GM18868 (cell line): Measurements from ENCODE around the gene RSPO3.
"Not testable (repeated sequence)": the region's sequence is repeated elsewhere in the genome, so short reads cannot be mapped to it uniquely, and the experiment has no call there.

ENCODE experiments used
- ATAC-seq: cut with Tn5 transposase; IDR thresholded peaks from one replicate; pipeline ENCODE4 v1.9.1; 2021; ENCODE audit warnings: mild to moderate bottlenecking, moderate library complexity; ENCODE audit not compliant: unreplicated experiment

The RSPO3 gene, protein sequence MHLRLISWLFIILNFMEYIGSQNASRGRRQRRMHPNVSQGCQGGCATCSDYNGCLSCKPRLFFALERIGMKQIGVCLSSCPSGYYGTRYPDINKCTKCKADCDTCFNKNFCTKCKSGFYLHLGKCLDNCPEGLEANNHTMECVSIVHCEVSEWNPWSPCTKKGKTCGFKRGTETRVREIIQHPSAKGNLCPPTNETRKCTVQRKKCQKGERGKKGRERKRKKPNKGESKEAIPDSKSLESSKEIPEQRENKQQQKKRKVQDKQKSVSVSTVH

DNA sequence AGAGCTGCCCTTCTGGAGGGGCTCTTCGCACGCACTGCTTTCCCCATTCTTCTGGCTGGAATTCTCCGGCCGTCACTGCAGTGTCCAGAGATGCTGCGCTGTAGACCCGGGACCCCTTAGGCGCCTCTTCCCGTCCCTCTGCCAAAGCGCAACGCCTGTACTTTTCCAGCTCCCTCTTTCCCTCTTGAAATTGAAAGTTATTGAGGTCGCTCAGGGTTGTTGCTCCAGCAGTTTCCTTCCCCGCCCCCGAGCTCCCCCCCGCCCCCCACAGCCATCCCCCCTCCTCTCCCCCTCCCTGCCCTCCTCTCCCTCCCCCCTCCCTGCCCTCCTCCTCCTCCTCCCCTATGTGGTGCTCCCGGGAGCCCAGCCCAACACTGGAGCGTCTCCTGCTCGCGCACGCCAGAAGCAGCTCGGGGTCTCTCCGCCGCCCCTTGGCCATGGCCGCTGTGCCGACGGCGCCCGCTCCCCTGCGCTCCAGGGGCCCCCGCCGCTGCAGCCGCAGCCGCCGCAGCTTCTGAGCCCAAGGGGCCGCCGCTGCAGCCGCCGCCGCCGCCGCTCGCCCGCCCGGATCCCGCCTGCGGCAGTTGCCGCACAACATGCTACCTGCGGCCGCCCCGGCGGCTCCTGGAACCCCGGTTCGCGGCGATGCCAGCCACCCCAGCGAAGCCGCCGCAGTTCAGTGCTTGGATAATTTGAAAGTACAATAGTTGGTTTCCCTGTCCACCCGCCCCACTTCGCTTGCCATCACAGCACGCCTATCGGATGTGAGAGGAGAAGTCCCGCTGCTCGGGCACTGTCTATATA, at the start of gene RSPO3:
Gene RSPO3 (plus strand): TSS at position 374 of the 804 bp plus-strand sequence. CDS start 522 bp downstream, outside the sequence.
- peak; percentile 19 for ATAC-seq

DNA sequence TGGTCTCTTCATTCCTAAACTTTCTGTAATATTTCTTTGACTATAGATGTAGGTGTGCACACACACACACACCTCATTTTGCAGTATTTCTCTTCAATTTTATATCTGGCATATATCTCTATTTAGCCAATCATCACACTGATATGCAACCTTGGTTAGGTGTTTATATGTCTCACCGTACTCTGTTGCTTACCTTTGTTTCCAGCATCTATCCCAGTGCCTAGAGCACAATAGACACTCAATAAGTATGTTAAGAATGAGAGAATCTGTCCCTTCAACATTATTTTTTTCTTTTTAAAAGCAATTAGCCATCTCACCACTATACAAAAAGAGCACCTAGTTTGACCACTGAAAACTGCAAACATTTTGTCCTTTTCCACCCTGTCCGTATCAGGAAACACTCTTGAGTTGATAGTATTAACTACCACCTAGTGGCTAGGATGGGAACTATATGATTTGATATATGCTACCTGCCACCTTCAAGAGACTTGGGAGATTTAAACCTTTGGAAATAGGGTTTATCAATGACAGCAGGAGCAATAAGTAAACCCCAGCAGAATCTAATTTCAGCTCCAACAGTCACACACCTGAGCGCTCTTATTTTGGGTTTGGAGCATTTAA, 48.7 kb upstream of the RSPO3 start:
- peak; percentile 73 for ATAC-seq

DNA sequence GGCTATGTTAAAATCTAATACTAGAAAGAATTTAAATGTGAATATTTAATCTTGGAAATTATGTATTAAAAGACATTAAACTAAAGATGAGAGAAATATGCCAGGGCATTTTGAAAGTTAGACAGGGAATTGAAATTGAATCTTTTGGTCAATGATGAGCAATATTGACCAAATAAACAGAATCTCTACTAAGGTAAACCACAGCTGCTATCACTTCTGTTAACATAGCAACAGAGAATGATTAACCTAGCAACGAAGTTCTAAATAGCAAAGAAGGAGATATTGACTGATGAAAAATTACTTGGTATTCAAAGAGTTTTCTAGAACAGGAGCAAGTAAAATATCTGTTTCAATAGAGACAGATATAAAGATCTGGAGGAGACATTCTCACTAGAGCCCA, 45.2 kb upstream of the RSPO3 start:
- no peak for ATAC-seq

DNA sequence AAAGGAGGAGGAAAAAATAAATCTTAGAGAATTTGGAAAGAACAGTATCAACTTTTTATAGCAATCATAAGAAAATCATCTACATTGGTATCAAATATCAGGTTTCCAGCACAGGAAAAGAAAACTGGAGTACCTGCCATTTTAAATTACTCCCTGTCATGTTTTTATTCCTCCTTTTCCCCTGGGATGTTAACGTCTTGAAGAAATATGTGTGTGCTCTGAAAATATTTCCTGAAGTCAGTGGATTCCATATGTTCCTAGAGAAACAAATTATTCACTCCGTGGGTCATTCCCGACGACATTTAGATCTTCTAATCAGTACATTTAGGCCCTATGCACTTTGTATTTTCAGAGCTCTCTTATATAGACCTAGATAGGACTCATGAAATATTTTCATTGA, 42.0 kb upstream of the RSPO3 start:
- ATAC-seq, result no peak

DNA sequence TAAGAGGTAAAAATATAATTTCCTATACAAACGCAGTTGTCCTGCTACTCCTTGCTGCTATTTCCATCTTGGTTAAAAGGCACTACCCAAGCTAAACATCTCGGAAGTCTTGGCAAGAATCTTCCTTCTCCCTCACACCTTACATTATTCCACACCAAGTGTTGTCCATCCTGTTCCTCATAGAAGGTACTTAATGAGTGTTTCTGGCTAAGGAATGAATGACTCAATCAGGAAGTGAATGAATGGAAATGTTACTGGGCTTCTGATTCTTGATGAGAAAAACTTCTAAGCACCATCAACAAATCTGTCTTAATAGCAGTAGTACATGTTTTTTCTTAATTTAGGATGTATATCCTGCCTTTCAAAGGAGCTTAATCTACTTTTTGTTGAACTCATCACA, 40.6 kb upstream of the RSPO3 start:
- no peak for ATAC-seq

DNA sequence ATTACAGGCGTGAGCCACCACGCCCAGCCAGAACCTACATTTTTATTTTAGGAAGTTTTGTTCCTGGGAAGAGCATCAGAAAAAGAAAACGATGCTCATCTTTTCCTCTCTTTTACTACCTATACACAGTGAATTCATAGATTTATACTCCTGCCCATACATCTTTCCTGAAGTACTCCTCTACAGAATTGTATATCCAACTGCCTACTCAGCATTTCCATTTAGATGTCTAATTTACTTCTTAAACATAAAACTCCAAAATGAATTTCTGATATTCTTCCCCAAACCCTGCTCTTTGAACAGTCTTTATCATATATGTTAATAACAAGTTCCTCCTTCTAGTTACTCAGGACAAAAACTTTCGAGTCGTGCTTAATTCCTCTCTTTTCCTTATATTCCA, 39.8 kb upstream of the RSPO3 start:
- ATAC-seq, result no peak

DNA sequence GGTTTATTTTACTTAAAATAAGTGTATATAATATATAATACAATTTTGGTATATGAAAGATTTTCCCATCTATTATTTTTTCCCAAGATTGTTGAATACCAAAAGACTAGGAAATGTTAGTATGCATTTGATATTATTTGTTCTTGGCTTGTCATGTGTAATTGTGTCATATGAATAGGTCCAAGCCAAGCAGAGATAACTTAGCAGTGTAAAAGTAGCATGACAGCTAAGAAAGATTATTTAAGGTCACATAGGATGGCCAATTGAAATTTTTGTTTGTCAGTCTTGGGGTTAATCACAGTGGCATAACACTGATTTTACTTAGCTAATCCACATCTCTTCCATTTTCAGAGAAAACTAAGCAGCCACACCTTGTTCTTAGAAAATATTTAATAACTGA, 38.8 kb upstream of the RSPO3 start:
- ATAC-seq, result no peak

DNA sequence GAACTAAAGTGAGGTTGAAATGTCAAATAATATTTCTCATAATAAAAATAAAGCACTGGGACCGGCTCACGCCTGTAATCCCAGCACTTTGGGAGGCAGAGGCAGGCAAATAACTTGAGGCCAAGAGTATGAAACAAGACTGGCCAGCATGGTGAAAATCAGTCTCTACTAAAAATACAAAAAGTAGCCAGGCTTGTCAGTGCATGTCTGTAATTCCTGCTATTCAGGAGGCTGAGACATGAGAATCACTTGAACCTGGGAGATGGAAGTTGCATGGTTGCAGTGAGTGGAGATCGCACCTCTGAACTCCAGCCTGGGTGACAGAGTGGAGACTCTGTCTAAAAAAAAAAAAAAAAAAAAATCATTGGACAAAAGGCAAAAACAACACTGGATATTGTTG, 38.4 kb upstream of the RSPO3 start:
- no peak for ATAC-seq

DNA sequence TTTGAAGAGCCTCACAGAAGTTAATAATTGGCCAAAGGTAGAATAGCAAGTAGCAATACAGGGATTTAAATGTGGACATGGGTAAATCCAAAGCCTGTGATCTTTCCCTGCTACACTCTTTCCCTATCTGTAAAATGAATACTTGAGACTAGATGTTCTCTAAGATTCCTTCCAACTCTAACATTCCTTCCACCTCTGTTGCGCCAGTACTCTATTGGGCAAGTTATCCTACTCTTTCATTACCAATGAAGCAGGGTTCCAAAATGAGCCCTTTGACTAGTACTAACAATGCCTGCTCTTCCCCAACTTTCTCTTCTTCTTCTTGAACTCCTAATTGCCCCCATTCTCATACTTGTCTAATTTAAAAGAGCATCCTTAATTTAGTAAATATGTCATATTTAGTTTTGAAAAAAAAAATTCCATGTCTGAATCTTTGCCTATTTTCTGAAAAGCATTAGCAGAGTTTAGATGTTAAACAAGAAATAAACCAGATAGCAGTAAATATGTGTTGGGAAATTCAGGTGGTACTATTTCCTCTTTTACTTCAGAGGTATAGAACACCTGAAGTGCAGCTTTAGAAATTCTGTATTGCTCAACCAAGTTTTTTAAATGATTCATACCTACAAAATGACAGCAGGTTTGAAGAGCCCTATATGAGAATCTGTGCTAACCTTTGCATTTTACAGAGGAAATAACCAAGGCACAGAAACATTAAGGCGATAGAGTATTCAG, 35.1 kb upstream of the RSPO3 start:
- no peak for ATAC-seq

DNA sequence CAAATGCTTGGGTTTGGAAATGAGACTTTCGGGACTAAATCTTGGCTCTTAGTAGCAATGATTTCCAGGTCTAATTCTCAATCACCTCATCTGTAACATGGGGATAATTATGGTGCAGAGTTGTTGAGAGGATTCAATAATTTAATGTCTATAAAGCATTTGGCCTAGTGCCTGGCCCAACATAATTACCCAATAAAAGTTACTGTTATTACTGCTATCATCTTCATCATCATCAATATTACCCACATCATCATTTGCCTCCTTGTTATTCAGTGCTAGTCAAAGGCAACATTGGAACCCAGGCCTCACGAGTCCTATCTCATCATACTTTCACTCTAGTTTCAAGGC, 34.5 kb upstream of the RSPO3 start:
- ATAC-seq, result no peak

DNA sequence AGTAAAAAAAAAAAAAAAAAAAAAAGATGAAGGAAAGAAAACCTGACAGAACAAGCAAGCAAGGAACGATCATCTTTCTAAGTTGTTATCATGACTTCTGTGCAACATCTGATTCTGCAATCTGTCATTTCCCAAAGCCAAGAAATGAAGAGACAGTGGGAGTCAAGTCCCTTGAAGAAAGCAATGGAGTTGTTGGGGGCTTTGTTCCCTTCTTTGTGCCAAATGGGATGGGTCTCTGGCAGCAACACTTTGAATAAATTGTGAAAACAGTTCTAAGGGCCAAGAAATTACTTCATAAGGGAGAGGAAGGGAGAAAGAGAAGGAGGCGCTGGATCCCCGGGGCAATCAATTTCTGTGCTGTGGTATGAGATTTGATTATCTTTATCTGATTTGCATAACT, 33.3 kb upstream of the RSPO3 start:
- no peak for ATAC-seq

DNA sequence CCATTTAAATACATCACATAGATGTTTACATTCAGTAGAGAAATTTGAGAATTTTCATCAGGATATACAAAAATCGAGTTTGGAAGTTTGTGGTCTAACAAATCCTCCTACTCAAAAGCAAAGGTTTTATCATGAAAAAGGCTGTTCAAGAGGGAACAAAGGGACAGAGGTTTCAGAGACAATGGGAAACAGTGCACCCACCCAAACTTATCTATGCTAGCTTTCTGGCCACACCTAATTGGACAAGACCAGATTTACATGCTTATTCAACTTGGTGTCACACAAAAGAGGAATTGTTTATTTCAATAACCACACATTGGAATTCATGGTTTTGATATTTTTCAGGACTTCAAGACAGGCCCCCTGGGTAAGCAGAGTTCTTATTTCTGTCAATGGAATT, 28.4 kb upstream of the RSPO3 start:
- no peak for ATAC-seq

DNA sequence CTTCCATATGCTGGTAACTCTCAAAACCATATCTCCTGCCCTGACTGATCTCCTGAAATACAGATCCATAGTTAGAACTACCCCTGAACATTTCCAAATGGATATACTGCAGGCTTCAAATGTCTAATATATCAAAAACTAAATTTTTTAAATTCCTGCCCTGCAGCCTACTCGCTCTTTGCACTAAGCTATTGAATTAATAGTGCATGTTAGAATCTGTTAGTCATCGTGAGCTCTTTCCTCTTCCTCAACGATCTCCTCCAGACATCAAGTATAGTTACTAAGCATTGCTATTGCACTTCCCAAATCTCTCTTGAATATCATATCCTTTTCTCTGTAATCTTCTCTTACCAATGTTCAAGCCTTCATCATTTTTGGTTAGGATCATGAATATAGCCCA, 26.0 kb upstream of the RSPO3 start:
- no peak for ATAC-seq

DNA sequence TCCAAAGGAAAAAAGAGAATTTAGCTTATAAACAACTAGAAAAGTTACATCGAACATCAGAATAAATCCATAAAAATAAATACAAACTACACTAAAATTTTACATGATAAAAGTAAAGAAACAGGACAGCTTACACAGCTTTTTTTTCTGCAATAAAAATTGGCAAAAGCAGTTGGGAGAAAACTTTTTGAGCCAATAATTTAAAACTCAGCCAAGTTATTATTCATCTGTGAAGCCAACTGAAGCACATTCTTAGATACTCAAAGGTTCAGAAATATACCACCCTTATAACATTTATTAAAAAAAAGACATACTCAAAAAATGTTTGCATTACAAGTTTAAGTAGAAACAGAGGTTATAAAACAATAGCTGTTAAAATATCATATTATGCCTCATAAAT, 23.7 kb upstream of the RSPO3 start:
- no peak for ATAC-seq

DNA sequence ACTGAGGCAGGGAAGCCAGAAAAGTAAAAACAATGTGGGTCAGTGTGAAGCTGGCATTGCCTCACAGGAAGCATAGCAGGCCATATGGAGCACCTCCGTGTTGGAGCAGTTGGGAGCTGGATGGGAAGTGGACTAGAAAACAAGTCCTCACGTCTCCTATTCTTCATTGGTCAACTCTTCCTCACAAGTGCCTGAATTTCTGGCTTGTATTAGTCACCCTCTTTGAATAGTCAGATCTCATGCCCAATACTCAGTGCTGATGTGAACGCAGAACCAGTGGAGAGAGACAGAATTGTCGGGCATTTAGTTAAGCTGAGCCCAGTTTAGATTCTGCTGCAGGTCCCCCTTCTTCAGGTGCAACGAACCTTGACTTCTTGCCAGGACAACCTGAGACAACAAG, 22.3 kb upstream of the RSPO3 start:
- ATAC-seq, result no peak

DNA sequence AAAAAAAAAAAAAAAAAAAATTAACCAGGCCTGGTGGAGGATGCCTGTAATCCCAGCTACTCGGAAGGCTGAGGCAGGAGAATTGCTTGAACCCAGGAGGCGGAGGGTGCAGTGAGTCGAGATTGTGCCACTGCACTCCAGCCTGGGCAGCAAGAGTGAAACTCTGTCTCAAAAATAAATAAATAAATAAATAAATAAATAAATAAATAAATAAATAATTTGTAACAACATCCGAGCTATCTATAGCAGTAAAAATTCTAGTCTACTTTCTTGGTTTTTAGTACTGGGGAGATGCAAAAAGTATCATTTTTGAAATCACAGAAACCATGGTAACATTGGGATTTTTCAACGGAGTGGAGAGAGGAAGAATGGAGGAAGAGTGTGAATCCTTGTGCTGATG, 21.0 kb upstream of the RSPO3 start:
- ATAC-seq, result not testable (repeated sequence)

DNA sequence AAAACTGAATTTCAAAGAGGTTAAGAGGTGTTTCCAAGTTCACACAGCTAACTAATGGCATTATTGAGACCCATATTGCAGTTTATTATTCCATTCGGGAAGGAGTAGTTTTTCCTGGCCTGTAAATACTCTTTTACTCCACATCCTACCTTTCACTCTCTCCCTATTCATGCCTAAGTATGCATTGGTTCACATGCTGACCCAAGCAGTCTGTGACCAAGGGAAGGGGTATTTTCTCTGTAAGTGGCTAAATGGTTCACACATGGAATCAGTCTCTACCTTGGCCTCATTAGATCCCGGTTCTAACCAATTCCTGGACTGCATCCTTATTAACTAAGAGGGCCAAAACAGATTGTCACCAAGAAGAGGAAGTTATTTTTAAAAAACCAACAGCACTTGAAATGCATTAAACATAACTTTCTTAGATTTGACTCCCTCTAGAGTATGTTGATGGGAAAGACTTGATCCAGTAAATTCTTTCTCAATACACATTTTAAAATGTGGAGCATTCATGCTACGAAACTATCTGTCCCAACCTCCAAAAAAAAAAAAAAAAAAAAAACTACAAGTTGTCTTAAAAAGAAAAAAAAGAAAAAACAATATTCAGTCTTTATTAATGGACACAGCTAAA, 17.8 kb upstream of the RSPO3 start:
- ATAC-seq, result no peak

DNA sequence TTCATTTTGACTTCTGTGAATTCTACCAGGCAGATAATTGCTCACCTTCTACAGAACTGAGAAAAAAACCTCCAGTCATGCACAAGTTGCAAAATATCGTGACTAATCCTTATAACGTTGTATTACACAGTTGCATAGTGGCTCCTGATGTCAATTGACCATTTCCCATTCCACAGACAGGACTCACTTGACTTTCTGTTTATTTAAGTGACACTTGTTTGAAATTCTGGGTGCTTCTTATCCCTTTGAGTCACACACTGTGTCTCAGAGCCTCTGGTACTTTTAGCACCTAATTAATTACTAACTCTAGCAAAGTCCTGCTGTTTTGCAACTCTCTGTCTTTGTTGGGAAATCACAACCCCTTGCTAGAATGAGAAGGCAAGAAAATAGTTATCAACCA, 16.2 kb upstream of the RSPO3 start:
- ATAC-seq, result no peak

DNA sequence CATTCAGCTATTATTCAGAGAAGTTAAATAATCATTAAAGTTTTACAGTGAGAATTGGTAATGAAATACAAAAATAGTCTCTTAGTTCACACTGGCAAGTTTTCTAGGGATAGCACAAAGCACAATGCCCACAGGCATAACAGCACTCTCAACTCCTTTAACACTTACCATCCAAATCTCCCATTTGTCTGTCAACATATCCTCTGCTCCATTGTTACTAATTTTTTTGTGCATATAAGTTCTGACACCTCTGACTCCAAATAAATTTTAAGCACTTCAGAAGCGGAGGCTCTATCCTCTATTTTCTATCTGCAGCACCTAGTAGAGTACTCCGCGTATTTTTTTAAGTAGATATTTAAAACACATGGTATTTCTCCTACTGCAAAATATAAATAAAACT, 15.6 kb upstream of the RSPO3 start:
- ATAC-seq, result no peak

DNA sequence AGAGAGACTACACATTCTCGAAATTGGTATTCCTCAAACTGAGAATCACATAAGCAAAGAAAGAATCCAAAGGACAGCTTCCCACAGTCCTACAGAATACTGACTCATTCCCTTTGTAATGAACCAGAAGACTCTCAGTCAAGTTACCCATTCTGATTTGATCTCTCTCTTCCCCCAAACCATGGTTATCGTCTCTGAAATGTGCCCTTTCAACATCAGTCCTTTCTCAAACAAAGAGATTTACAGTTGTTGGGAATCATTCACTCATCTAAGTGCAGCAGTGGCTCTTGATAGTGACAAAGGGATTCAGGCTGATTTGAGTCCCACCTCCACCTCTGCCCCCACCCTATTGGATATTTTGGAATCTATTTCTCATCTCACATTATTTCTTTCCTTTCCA, 15.0 kb upstream of the RSPO3 start:
- ATAC-seq, result no peak

DNA sequence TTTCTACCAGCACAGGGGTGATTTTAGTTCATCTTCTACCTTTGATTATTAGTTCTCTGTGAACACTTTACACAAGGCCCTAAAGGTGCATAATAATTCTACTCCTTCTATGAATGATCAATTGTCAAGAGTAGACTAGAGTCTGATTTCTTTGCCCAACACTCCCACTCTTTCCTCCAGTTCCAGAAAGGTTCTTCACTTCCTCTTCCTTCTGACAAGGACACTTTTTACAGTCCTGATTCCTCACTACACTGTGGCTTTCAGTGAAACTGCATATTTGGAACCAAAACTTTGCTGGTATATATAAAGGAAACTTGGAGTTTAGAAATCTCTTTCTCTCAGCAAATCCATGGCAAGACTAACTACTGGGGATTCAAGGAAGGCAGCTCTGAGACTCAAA, 10.6 kb upstream of the RSPO3 start:
- no peak for ATAC-seq
